Heart left ventricle (tissue), 16 donors: ENCODE data around the gene RHOA. TPM values are rescaled to one million over a fixed set of nuclear protein-coding genes. Genes with fewer than 3 reads are reported as not detected.
"Not testable (repeated sequence)": the region's sequence is repeated elsewhere in the genome, so short reads cannot be mapped to it uniquely, and the experiment has no call there.

Experiments used
- ATAC-seq, 4 donors: fragments of 200-7000 bp; cut with Tn5 transposase; one replicate each; pipeline ENCODE4 v1.9.1; 2020 to 2022; ENCODE audit warnings: moderate library complexity in 4 of 4, mild to moderate bottlenecking in 3 of 4, moderate number of reproducible peaks in 1 of 4
- DNase-seq, 5 donors: peaks; one replicate each; pipeline ENCODE4 v3.0.0-alpha.2; 2020
- H3K27ac ChIP-seq, 12 donors: fragments of 200-600 bp; sonication (generic) in 4 of 12; one replicate each; pipeline versions ENCODE4 v1.5.0 to v1.8.0; 2016 to 2022; ENCODE audit warnings: mild to moderate bottlenecking in 2 of 12
- H3K27me3 ChIP-seq, 9 donors: fragments of 200-600 bp; sonication (generic) in 2 of 9; one replicate each; pipeline versions ENCODE4 v1.5.1 to v1.8.0; 2016 to 2022; ENCODE audit warnings: mild to moderate bottlenecking in 3 of 9
- H3K36me3 ChIP-seq, 9 donors: fragments of 200-600 bp; sonication (generic) in 2 of 9; one replicate each; pipeline versions ENCODE4 v1.5.0 to v1.8.0; 2018 to 2022; ENCODE audit warnings: mild to moderate bottlenecking in 2 of 9
- H3K4me1 ChIP-seq, 12 donors: fragments of 200-600 bp; sonication (generic) in 4 of 12; one replicate each; pipeline versions ENCODE4 v1.5.0 to v1.8.0; 2016 to 2022; ENCODE audit warnings: mild to moderate bottlenecking in 3 of 12
- H3K4me3 ChIP-seq, 12 donors: fragments of 200-600 bp; sonication (generic) in 4 of 12; one replicate each; pipeline versions ENCODE4 v1.5.0 to v1.8.0; 2017 to 2022; ENCODE audit warnings: mild to moderate bottlenecking in 9 of 12, moderate library complexity in 4 of 12
- H3K9me3 ChIP-seq, 12 donors: fragments of 200-600 bp; sonication (generic) in 4 of 12; one replicate each; pipeline versions ENCODE4 v1.5.0 to v1.8.0; 2016 to 2022; ENCODE audit warnings: mild to moderate bottlenecking in 1 of 12
- CTCF ChIP-seq, 12 donors: fragments of 200-600 bp; sonication (generic) in 4 of 12; IDR thresholded peaks; one replicate each; pipeline versions ENCODE4 v1.5.0 to v1.8.0; 2018 to 2022; ENCODE audit warnings: antibody characterized with exemption in 12 of 12, mild to moderate bottlenecking in 5 of 12
- POLR2A ChIP-seq, 2 donors: fragments of 450-650 bp; IDR thresholded peaks; one replicate each; pipeline ENCODE4 v1.6.1; 2017; ENCODE audit warnings: antibody characterized with exemption in 2 of 2, mild to moderate bottlenecking in 2 of 2, moderate library complexity in 2 of 2
- WGBS, 4 donors: extraction: QIAGEN DNeasy Blood & Tissue Kit in 2 of 4; methylation state at CpG; one replicate each; pipeline versions ENCODE4 v1.1.5 to v1.1.7; 2013 to 2018; 5-methylcytosine and 5-hydroxymethylcytosine counted together
- intact Hi-C, 10 donors: fragments of 100-400 bp; cut with DNase I; formaldehyde crosslinking; loops; one replicate each; pipeline versions ENCODE4 v1.11.1 to v1.14.2; 2022
- polyA plus RNA-seq, 2 donors: library from polyadenylated mRNA; stranded (reverse); fragments of 200-250 nt; gene quantifications; one replicate each; pipeline ENCODE4 v1.2.3, GENCODE V29; 2013
- total RNA-seq, 9 donors: library from RNA; depleted of rRNA in 2 of 9; stranded (reverse); fragments of >200 nt in 2 of 9; fragmentation: NEBNext Ultra II Directional in 3 of 9; extraction: Animal tissue kit (Norgen Biotek cat#: 25700) in 3 of 9; gene quantifications; one replicate each; pipeline versions ENCODE4 v1.1.0 to v1.2.4, GENCODE V29; 2016 to 2023
- donor health status: ischemic (EF 13 %, LVEDD 7.1; RV severe dilation, severe dysfunction).
- donor health status: healthy with polysubstance abuse.
- donor health status: DM: no; HTN: yes; CAD: no.
- donor health status: DM: no; HTN: no; CAD: no.
- donor health status: ischemic (EF 25% LVEDD 6.9; RV normal size, moderate dysfunction).
- donor health status: ischemic (EF 25% LVEDD 5.7; RV mildly dilated, moderate dysfunction).
- donor health status: healthy.
- donor health status: DM: yes; HTN: yes; CAD: no.
- donor health status: ischemic (EF 35%, LVEDD 5.7; RV mildly dilated, moderate dysfunction).
- donor health status: nonischemic (EF 11% LVEDD 7.7; RV severe dilation, severe dysfunction).
- donor health status: DM: yes; HTN: yes; CAD: no.
- donor health status: PGD.
- donor health status: ischemic (EF 29% LVEDD 5.4; RV normal size, mild dysfunction).
- donor health status: nonischemic (EF 23%, LVEDD 6.1; RV moderate dilation, normal function).

RHOA gene
- total and polyA plus RNA-seq, 11 donors: 106 to 479 (median 291) TPM

DNA sequence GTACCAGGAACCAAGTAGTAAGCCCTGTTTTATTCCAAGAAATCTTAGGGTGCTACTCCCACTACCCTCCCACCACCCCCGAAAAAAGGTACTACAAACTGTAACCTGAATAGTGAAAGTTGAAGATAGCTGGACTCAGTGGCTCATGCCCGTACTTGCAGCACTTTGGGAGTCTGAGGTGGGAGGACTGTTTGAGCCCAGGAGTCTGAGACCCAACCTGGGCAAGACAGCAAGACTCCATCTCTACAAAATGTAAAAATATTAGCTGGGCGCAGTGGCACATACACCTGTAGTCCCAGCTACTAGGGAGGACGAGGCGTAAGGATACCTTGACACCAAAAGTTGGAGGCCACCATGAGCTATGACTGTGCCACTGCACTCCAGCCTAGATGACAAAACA is 7.9 kb downstream of the RHOA start:
- peak in 1 of 4 donors; percentile 21 for ATAC-seq
- H3K4me1 ChIP-seq: peaks cover 0 to 80% (median 55%) of the 10 kb centered on the region in 12 donors
- intact Hi-C loops: loop anchor here in 1 of 10 donors (5.0 kb wide), 1 partner anchor 42 kb away; no protein-coding TSS in a partner anchor
- H3K27ac ChIP-seq: no peak overlapping the region
- TF ChIP-seq CTCF (IDR thresholded peaks at IDR 0.05) (no peak), POLR2A (IDR thresholded peaks at IDR 0.05) (no peak)
- no peak for DNase-seq
- 77 to 97% (median 92%) methylated on average over 5 of the region's 5 CpGs for WGBS, 4 donors
- peaks cover 0 to 51% (median 7%) of the 10 kb centered on the region in 9 donors for H3K36me3 ChIP-seq
- no peaks in the 10 kb centered on the region for H3K27me3 ChIP-seq
- H3K4me3 ChIP-seq: no peak overlapping the region
- no peaks in the 10 kb centered on the region for H3K9me3 ChIP-seq

GRCh38 chr3:49401766-49402165 is 10.0 kb downstream of the RHOA start:
- Histone ChIP-seq H3K27ac (peak overlapping the region in 1 of 12 donors; percentile 6), H3K36me3 (peaks cover 0 to 55% (median 8%) of the 10 kb centered on the region in 9 donors), H3K4me1 (peaks cover 0 to 81% (median 57%) of the 10 kb centered on the region in 12 donors), H3K27me3 (no peaks in the 10 kb centered on the region), H3K9me3 (no peaks in the 10 kb centered on the region), H3K4me3 (no peak overlapping the region)
- WGBS, 4 donors: 79 to 82% (median 81%) methylated on average over 2 of the region's 2 CpGs
- DNase-seq (no peak), ATAC-seq (no peak)
- TF ChIP-seq CTCF (IDR thresholded peaks at IDR 0.05) (no peak), POLR2A (IDR thresholded peaks at IDR 0.05) (no peak)
- intact Hi-C loops: loop anchor here in 1 of 10 donors (5.0 kb wide), 1 partner anchor 39 kb away; no protein-coding TSS in a partner anchor

DNA sequence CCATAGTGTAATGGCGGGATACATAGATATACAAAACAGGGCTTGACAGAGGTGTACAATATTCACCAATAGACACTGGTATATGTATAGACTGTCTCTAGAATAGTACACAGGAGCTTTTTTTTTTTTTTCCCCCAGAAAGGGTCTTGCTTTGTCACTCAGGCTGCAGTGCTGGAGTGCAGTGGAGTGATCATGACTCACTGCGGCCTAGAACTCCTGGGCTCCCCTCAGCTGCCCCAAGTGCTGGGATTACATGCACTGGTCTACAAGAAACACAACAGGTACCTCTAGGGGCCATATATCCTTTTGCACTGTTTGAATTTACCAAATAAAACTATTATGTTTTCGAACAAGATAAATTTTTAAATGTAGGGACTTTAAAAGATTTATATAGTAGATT is 12.3 kb downstream of the RHOA start:
- Histone ChIP-seq H3K27me3 (no peaks in the 10 kb centered on the region), H3K4me1 (peaks cover 0 to 75% (median 55%) of the 10 kb centered on the region in 12 donors), H3K36me3 (peaks cover 0 to 59% (median 25%) of the 10 kb centered on the region in 9 donors), H3K27ac (no peak overlapping the region), H3K4me3 (no peak overlapping the region), H3K9me3 (no peaks in the 10 kb centered on the region)
- DNase-seq (no peak), ATAC-seq (no peak)
- intact Hi-C loops: loop anchor here in 1 of 10 donors (5.0 kb wide), 1 partner anchor 37 kb away; no protein-coding TSS in a partner anchor
- no peak for TF ChIP-seq POLR2A (IDR thresholded peaks at IDR 0.05)
- TF ChIP-seq CTCF (IDR thresholded peaks at IDR 0.05): no peak
- WGBS, 4 donors: 88 to 98% (median 96%) methylated on average over 3 of the region's 3 CpGs

DNA sequence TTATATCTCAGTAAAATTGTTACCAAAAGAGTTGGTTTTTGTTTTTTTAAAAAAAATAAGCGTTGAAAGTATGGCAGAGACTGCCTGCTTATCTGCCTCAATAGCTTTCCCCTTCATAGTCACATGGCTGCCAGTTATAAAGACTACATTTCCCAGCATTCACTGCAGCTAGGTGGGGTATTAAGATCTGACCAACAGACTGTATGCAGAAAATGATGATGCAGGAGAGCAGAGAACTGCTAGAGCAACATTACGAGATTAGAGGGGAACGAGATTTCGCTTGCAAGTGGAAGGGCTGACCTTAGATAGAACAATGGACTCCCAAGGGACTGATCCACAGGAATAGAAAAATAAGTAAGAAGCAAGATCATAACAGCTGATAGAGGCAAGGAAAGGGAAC is 14.3 kb downstream of the RHOA start:
- DNase-seq (peak in 2 of 5 donors; percentile 23 to 51), ATAC-seq (peak; percentile 66 to 94 (median 78))
- Histone ChIP-seq H3K27ac (peak overlapping the region in 9 of 12 donors; percentile 22 to 78 (median 64)), H3K36me3 (peaks cover 0 to 51% (median 21%) of the 10 kb centered on the region in 9 donors), H3K4me3 (peak overlapping the region in 3 of 12 donors; percentile 9 to 15 (median 10)), H3K4me1 (peaks cover 0 to 82% (median 59%) of the 10 kb centered on the region in 12 donors), H3K9me3 (no peaks in the 10 kb centered on the region), H3K27me3 (no peaks in the 10 kb centered on the region)
- no peak for TF ChIP-seq CTCF (IDR thresholded peaks at IDR 0.05)
- WGBS, 4 donors: 31 to 35% (median 32%) methylated on average over 4 of the region's 4 CpGs
- intact Hi-C loops: loop anchor here in 1 of 10 donors (5.0 kb wide), 1 partner anchor 35 kb away; no protein-coding TSS in a partner anchor

- H3K4me3 ChIP-seq, H3K27ac ChIP-seq, H3K27me3 ChIP-seq, H3K9me3 ChIP-seq, DNase-seq, intact Hi-C loops, ATAC-seq: not testable (repeated sequence)
- H3K36me3 ChIP-seq: peaks cover 0 to 25% (median 18%) of the 10 kb centered on the region in 9 donors
- peaks cover 4 to 75% (median 36%) of the 10 kb centered on the region in 12 donors for H3K4me1 ChIP-seq
- WGBS, 4 donors: 79 to 91% (median 82%) methylated on average over 10 of the region's 10 CpGs
These were observed 20.5 kb downstream of the RHOA start for GRCh38 chr3:49391310-49391709.
